ENCODE measurements around the gene SRGAP3.

DNA sequence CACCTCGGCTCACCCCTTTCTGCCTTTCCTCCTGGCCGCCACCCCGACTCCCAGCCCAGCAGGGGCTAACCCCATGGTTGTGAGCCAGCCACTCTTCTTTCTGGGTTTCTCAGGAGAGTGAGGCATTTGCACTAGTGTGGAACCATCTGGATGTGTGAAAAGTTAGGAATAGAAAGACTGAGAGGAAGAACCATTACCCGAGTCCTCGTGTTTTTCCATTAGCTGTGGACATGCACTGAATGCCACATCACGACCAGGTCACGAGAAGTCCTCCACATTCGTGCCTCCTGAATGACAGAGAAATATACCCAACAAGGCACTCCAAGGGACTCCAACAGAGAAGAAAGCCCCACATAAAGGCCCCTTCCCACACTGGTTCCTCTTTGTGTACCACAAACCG, 268.1 kb downstream of the SRGAP3 start:
- TF ChIP-seq CTCF (IDR thresholded peaks at IDR 0.05) (no peak), POLR2A (IDR thresholded peaks at IDR 0.05) (no peak)

Measured in body of pancreas (tissue), 4 donors.